GM21367 (cell line): ENCODE results near the gene SORL1.

Experiments used
- ATAC-seq: cut with Tn5 transposase; IDR thresholded peaks from one replicate; pipeline ENCODE4 v1.9.1; 2021; ENCODE audit not compliant: unreplicated experiment

SORL1 gene

DNA sequence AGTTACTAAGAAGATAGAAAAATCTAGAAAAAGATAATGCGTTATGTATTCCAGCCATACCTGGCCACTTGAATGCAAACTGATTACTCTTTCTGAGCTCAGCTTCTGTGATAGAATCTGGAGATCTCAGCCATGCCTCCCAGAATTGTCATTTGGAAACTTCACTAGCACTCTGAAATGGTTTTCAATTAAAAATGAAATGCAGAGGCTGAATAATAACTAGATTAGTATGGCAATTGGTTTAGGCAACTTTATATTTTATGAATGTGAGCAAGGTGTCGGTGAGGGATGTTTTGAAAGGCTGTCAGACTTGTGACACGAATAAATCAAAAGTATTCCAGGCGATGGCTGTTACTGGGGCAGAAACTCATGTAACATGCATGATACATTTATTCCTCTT is 129.5 kb downstream of the SORL1 start:
- ATAC-seq: no peak

DNA sequence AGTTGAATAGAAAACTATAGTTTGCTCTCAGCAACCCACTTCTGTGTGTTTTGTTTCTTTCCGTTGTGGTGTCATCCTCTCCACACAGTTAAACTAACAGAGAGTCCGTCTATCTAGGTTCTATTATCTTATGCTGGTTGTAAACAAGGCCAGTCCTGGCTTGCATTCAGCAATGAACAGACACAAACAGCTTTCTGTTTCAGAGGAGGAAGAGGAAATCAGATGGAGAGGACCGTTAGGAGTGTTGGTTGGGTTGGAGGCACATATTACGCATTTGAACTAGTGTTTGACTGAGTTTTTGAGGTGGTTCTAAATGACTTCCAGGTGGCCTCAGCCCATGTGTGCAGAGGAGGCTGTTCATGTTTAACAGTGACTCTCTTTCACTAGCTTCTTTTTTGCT is 130.2 kb downstream of the SORL1 start:
- no peak for ATAC-seq

DNA sequence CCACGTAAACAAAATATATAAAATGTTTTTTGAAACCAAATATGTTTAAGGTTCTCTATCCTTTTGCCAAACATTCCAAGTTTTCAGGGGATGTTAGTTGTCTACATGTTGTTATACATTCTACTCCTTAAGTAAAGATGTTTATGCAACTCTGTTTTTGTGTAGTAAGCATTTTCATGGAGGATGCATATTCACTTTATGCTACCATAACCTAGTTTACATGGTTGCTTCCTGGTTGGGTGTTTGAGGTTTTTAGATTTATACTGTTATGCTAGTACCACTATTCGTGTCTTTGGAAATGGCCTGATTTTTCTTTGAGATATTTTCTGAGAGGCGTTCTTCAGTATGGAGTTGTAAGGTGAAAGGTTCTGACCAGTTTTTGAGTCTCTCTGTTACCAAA is 131.7 kb downstream of the SORL1 start:
- ATAC-seq: no peak

DNA sequence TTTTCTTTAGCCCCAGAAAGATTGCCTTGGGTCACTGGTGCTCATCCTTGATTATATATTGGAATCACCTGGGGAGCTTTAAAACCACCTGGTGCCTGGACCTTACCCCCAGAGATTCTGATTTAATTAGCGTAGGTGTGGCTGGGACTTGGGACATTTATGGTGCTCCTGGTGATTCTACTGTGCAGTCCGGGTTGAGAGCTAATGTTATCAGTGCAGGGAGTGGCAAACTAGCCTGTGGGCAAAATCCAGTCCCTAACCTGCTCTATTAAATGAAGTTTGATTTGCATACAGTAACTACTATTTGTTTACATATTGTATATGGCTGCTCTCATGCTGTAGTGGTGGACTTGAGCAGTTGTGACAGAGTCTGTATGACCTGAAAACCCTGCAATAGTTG is 134.6 kb downstream of the SORL1 start:
- no peak for ATAC-seq

DNA sequence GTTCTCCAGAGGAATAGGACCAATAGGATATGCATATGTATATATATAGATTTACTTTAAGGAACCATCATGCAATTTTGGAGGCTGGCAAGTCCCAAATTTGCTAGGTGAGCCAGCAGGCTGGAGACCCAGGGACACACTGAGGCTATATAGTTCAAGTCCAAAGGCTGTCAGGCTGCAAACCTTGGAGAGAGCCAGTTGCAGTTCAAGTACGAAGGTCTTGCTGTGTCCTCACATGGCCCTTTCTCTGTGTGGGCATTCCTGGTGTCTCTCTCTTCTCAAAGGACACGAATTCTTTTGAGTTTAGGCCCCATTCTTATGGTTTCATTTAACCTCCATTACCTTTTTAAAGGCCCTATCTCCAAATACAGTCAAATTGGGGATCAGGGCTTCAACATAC is 135.1 kb downstream of the SORL1 start:
- ATAC-seq: no peak

DNA sequence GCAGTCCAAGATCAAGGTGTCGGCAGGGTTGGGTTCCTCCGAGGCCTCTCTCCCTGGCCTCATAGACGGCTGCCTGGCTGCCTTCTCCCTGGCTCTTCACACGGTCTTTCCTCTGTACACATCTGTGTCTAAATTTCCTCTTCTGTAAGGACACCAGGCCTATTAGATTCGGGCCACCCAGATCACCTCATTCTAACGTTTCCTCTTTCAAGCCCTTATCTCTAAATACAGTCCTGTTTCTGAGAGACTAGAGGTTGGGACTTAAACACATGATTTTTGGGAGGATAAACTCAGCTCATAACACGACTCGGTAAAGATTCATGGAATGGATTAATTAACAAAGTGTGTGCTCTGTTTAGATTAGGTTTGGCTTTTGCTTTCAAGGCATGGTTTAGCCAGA is 136.6 kb downstream of the SORL1 start:
- no peak for ATAC-seq

DNA sequence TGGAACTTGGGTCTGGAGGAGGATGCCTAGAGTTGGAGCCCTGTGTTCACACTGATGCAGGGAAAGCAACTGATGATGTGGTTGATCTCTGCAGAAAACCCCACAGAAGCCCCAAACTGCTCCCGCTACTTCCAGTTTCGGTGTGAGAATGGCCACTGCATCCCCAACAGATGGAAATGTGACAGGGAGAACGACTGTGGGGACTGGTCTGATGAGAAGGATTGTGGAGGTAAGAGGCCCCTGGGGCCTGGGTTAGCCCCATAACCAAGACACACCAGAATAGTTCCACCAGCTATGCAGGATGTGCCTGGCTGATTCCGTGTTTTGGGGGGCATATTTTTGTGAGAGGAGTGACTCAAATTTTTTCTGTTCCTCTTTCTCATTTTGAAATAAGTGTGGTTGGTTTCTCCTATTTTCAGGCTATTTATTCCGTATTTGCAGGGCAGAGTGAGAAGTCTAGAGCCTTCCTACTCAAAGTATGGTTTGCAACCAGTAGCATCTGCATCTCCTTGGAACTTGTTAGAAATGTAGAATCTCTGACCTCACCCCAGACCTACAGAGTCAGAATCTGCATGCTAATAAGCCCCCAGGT is 137.9 kb downstream of the SORL1 start:
- peak; percentile 85 for ATAC-seq

DNA sequence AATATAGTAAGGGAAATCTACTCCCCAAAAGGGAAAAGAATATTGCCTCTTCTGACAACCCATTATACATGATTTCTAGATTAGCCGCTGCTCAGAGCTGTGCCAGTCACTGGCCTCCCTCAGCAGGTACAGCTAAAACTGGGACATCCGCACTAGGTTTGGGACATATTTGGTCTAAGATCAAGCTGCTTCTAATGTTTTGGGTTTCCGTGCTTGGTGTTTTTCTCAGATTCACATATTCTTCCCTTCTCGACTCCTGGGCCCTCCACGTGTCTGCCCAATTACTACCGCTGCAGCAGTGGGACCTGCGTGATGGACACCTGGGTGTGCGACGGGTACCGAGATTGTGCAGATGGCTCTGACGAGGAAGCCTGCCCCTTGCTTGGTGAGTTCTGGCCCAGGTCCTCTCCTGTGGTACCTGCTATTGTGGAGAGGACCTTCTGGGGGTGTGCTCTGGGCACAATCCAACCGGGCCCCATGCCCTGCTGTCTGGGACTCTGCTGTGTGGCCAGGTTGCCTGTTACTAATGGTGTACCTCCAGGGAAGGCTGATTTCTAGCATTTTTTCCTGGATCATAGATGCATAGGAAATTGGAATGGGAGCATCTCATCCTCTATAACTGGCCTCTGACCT is 138.8 kb downstream of the SORL1 start:
- no peak for ATAC-seq

DNA sequence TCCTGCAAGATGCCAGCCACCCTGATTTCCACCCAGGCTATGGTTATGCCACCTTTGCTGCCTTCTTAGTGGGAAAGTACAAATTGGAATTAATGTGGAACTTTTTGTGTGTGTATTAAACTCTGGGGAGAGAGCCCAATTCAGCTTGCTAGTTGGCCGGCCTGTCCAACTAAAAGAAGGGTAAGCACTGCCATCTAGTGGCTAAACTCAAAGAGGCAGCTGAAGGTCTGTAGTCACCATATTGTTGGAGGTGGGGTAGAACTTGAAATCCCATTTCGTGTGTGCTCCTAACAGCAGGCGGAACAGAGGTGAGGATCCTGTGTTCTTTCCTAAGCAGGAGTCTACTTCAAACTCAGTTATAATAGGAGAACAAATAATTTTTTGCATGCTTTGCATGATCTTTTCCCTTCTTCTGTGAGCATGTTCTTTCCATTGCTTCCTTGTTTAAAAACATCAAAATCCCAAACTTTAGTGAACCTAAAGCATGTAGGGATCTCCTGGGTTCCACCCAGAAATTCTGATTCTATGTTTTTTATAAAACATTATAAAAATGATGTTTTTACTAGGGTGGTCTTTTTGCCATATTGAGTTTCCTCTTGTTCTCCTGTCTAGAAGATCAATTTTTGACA is 139.4 kb downstream of the SORL1 start:
- no peak for ATAC-seq

DNA sequence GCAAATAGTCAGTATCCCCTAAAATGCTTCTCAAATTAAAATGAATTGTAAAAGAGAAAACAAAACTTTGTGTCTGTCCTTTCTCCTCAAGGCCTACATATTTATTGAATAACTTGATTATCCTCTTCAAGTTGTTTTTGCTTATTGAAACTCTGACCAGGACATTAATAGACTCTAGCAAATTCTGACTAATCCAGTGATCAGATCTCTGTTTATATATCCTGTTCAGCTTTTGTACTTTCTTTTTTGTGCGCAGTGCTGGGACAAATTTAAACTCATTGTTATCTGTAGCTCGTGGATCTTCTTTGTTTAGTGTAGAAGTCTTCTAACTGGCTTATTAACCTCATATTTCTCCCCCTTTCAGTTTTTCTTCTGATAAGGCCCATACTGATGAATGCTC is 140.6 kb downstream of the SORL1 start:
- no peak for ATAC-seq

DNA sequence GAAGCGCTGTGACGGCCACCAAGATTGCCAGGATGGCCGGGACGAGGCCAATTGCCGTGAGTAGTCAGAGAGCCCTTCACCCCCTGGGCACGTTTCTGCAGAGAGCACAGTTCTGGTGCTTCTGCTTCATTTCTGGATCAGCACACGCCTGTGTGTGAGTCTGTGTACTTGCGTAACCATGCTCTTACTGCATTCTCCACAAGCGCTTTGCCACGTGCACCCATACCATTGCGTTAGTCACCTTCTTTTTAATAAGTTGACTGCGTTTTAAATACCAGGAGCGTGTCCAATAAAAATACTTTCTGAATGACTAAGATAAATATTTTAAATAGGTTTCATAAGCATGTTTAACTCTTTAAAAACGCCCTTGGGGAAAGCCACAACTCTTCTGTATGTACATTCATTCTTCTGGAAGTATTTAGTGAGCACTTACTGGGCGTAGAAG is 143.6 kb downstream of the SORL1 start:
- no peak for ATAC-seq

DNA sequence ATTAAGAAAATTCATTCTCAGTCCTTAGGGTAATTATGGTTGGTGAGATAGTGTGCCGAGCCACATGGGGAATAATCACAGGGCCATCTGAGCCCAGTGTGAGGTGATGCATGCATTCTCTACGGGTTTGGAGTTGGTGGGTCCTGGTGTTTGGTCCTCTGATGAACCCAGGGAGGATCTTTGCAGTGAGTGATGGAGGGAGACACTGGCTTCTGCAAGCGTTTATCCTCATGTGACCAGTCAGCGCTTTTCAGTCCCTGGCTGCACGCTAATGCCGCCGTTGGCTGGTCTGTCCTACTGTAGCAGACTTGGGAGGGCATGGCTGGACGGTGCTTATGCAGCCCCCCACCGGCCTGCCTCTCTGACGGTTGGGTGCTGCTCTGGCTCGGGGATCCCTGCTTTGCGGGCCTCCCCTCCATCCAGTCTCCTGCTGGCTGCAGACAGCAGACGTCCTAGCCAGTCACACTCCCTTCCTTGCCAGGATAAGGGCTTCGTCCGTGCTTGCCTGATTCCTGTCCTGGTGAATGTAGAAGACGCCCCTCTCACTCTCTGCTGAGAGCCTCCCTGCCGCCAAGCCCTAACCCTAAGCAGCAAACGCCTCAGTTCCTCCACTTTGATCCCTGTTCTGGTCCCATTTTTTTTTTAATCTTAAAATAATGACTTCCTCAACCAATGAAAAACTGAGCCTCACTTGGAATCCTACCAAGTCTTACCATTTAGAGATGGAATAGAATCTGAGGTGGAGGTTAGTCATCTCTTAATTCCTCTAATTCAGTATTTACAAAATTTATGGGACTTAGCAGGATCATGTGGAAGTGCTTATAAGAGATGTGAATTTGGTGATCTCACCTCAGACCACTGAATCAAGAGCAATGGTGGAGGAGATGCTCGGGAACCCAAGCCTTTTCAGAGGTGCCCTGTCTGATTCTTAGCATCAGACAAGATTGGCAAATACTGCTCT is 144.4 kb downstream of the SORL1 start:
- no peak for ATAC-seq

DNA sequence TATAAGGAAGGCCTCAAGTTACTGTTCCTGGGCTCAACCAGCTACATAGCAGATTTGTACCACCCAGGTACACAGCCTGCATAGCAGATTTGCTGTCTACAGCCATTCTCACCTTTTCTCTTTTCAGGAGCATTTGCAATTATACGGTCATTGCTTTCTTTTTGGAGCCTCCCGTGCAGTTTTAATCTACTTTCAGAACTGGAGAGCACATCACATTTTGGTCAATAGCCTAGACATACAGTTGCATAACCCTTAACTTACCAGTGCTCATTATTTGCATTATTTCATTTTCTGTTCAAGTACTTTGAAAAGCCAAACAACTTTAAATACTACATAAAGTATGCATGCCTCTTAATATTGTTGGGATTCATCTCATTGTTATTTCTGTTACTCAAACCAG is 151.2 kb downstream of the SORL1 start:
- no peak for ATAC-seq

DNA sequence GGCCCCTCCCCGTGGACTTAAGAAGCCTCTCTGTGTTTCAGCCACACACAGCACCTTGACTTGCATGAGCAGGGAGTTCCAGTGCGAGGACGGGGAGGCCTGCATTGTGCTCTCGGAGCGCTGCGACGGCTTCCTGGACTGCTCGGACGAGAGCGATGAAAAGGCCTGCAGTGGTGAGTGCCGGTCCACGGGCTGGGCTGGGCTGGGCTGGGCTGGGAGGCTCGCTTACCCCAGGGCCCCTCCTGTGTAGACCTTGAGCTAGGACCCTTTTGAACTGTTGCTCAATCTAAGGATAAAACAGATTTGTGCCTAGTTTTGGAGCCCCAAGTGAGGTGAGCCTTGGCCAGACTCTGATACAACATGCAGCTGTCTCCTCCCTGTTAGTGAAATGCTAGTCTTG is 152.0 kb downstream of the SORL1 start:
- ATAC-seq: no peak

DNA sequence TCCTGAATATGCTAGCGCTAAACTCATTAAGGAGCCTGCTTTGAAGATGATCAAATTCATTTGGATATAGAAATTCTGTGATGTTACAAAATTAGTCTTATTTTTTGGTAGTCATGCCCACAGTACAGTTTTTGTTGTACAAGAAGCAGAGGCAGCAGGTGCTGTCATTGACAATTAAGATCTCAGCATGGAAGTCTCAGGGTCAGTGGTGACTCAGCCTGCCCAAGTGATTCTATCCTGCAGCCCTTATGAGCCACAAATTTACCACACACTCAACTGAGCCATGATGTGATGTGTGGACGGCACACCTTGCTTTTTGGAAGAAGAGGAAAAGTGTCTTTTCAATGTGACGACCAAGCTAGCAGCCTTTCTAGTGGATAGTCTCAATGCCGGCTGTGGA is 154.2 kb downstream of the SORL1 start:
- no peak for ATAC-seq

DNA sequence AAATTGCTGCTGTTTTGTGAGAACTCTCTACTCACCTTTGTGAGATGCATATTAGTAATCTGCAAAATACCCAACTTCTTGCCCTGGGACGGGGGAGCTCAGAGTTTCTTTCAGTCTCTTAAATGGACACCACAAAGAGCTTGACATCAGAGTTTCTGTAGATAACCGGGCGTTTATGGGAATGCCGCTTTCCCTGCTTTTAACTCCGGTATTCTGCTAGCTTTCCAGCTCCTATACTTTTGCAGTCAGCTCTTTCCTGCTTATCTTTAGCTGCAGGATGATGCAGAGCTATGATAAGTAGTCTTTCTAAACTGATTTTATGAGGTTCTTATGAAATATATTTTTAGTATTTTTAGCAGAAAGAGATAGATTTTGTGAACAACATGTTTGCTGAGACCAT is 155.2 kb downstream of the SORL1 start:
- no peak for ATAC-seq

DNA sequence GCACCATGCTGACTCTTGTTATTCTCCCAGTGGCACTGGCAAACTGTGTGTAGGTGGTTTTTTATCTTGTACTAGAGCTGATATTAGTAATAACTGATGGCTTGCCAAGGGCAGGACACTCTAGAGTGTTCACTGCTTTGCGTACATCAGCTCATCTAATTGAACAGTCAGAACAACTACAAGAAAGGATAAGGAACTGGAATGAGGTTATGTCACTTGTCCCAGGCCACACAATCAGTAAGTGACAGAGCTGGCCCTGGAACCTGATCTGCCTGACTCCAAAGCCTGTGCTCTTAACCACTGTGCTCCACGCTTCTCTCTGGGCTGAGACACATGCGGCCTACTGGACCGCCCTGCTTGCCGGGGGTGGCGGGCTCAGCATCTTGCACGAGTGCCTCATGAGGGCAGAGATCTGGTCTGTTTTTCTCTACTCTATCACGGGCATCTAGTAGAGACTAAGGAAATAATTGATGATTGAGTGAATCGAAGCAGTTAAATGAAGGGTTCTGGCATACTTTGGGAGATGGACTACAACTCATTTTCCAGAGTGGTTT is 156.5 kb downstream of the SORL1 start:
- no peak for ATAC-seq

DNA sequence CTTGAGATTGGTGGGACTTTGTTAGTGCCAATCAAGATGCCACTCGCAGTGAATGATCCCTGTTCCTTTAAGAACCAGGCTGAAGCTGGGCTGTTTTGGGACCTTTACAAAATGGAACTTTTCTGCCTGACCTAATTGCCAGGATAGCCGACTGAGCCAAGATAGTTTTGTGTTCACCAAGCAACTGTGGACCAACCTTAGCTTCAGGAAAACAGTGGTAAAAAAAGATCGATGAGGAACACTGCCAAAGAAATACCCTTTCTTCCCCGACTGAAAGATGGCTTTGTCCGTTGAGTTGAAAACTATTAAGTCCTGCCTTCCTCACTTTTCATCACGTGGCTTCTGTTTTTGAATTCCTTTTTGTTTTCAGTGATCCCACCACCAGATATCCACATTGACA is 158.6 kb downstream of the SORL1 start:
- ATAC-seq: no peak

DNA sequence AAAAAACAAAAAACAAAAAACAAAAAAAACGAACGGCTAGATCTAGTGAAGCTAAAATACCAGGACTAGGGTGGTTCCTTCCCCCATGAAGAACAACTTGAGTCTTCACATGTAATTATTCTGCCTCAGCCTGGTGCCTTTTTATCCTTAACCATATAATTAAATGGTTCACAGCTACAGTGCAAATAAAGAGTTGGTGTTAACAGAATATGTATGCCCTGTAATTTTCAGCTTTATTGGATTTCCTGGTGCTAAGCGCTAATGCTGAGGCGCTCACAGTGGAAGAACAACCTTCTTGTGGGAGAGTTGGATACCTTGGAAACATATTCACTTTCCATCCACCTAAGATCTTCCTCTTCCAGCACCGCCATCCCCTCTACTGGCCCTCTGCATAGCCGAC is 159.1 kb downstream of the SORL1 start:
- no peak for ATAC-seq

DNA sequence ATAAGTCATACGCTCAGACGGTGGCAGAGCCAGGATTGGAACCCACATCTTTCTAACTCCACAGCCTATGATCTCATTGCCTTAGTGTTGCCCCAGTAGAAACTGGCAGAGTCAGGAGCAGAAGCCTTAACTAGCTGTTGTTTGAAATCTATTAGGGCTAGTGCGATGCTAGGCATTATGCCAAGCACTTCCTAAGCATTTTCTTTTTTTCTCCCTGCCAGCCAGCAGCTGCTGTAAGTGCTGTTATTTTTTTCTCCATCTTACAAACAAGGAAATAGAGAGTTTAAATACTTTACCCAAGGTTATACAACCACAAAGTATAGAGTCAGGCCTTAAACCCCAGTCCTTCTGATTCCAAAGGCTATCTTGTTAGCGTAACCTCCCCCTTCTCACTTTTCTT is 161.6 kb downstream of the SORL1 start:
- no peak for ATAC-seq

DNA sequence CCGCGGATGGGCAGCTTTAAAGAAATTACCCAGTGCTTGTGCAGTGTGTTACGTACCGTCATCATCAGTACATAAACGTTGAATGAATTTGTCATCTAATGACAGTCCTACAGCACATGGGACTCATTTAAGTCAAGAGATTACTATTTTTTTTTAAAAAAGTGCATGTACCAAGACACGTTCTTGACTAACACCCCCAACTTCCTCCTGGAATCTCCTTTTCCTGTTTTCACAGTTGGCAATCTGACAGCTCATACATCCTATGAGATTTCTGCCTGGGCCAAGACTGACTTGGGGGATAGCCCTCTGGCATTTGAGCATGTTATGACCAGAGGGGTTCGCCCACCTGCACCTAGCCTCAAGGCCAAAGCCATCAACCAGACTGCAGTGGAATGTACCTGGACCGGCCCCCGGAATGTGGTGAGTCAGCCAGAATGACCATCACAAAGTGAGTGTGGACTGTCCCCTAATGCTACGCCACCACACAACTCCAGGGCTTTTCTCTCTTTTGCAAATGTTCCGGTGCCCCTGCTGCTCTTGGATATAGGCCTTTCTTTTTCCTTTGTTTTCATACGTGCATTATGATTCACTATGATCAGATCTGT is 162.6 kb downstream of the SORL1 start:
- no peak for ATAC-seq
